RWPE1 (cell line): ENCODE measurements around the gene NDEL1.

ENCODE experiments used
- CTCF ChIA-PET: fragments of 350-600 bp; sonication (Branson Sonifier 250); formaldehyde crosslinking; extraction: SDS; loops from one replicate; lab custom pipeline; 2021; lab: Yijun Ruan, JAX
- POLR2A ChIA-PET: fragments of 400-600 bp; formaldehyde crosslinking; extraction: SDS; loops from one replicate; lab custom pipeline; 2020; ENCODE audit warnings: antibody characterized with exemption; ENCODE audit not compliant: low non-redundant PET; lab: Yijun Ruan, JAX
- DNase-seq: peaks from one replicate; pipeline ENCODE4 v3.0.0; 2012; ENCODE audit warnings: low spot score
- H3K27ac ChIP-seq: fragments of 450-650 bp; 2 replicates; pipeline ENCODE4 v1.5.1; 2017
- CTCF ChIP-seq: fragments of 450-650 bp; conservative IDR thresholded peaks from 2 replicates; pipeline ENCODE4 v1.5.1; 2017; ENCODE audit warnings: low read depth, mild to moderate bottlenecking

Gene NDEL1

DNA sequence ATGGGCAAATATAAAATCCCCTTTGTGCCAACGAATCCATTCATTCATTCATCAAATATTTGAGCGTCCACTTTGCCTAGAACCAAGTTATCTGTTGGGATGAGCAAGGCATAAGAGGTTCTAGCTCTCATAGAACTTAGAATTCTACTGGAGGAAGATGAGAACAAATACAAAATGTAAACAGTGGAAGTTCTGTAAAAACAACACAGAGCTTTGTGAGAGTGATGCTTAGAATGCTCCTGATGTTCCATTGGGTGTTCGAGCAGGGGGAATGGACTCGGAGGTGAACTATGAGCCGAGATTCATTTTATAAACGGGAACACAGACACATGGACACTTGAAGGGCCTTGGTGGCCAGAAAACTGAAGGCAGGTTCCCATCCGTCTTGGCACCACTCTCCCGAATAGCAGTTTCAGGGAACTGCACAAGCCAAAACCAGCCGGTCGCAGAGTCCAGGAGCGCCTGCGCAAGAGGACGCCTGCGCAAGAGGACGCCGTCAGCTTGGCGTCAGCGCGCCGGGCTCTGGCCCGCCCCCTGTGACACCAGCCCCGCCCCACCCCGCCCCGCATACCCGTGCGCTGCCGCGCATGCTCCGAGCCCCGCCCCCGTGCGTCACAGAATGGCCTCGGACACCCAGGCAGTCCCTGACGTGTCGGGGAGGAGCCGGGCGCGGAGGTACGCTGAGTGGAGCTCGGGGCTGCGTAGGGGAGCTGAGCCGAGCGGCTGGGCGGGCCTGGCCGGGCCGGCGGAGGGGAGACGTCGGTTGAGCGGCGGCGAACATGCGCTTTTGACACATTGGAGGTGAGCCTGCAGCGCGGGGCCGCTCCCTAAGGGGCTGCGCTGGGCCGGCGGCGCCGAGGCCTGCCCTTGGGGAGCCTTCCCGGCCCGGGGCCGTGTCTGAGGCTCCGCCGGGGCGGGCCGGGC is at the start of gene NDEL1:
Gene NDEL1, plus strand, starts transcription at position 640 of the 924 bp plus-strand sequence. CDS start 8,388 bp downstream, outside the sequence.
- POLR2A ChIA-PET = interaction anchor here (1.0 to 1.2 kb wide), 3 partner anchors 17 to 52 kb away, joined by 3 to 10 read pairs (median 5); no protein-coding TSS in a partner anchor
- CTCF ChIA-PET = interaction anchor here (0.6 to 1.1 kb wide), 2 partner anchors 9 to 59 kb away, joined by 3 to 4 read pairs; partner anchors contain the start of gene KRABD2
- no peak for TF ChIP-seq CTCF
- DNase-seq = peak; percentile 99
- peak within 1 kb of the TSS; percentile 92 for H3K27ac ChIP-seq

DNA sequence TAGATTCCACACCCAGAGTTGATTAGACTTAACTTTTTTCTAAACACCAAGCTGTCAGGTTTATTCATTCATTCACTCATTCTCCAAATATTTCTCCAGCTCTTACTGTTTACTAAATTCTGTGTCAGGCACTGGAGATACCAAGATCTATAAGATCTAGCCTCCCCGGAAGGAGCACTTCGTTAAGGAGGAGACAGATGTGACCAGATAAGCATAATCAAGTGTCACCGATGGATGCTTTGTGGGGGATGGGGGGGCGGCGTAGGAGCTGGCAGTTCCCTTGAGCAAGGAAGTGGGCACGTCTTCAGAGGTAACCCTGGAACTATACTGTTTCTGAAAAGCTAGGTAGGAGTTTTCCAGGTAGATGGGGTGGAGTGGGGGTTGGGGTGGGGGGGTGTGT is 48.8 kb upstream of the NDEL1 start:
- no peak overlapping the region for H3K27ac ChIP-seq
- DNase-seq = no peak
- no peak for TF ChIP-seq CTCF
- ChIA-PET POLR2A (interaction anchor here (0.6 kb wide), 1 partner anchor 368 kb away, joined by 3 read pairs; no protein-coding TSS in a partner anchor), CTCF (interaction anchor here (0.7 kb wide), 1 partner anchor 358 kb away, joined by 3 read pairs; no protein-coding TSS in a partner anchor)

DNA sequence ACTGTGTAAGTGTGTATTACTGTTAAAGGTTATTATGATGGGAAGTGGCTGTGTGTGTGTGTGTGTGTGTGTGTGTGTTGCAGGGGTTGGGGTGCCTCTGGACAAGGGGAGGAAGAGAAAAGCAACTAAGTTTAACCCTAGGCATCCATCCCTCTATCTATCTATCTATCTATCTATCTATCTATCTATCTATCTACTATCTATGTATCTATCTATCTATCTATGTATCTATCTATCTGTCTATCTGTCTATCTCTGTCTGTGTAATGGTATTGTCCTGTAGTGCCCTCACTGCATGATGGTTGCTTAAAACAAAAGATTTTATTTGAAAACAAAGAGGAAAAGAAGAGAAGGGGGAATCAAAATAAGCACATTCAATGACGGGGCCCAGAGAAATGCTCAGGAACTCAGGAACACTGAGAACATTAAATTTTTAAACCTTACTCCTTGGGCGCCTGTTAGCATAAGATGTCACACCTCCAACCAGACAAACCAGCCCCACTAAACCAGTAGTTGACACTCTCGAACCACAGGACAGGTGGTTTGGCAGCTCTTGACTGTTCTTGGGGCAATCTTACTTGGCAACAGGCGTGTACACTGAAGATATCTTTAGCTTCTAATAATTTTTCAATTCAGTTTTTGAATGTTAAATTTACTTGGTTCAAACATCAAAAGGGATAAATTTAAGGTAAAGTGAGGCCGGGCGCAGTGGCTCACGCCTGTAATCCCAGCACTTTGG is 47.6 kb upstream of the NDEL1 start:
- no peak overlapping the region for H3K27ac ChIP-seq
- ChIA-PET CTCF (interaction anchor here (0.5 kb wide), 1 partner anchor 346 kb away, joined by 3 read pairs; no protein-coding TSS in a partner anchor), POLR2A (no interaction called here)
- no peak for TF ChIP-seq CTCF
- DNase-seq = no peak

- DNase-seq = peak; percentile 42
- ChIA-PET POLR2A (no interaction called here), CTCF (interaction anchor here (0.7 to 0.9 kb wide), 2 partner anchors 9 to 18 kb away, joined by 3 read pairs; no protein-coding TSS in a partner anchor)
- no peak for TF ChIP-seq CTCF
- H3K27ac ChIP-seq = no peak overlapping the region
These were observed 44.0 kb upstream of the NDEL1 start for GRCh38 chr17:8391711-8392110.

DNA sequence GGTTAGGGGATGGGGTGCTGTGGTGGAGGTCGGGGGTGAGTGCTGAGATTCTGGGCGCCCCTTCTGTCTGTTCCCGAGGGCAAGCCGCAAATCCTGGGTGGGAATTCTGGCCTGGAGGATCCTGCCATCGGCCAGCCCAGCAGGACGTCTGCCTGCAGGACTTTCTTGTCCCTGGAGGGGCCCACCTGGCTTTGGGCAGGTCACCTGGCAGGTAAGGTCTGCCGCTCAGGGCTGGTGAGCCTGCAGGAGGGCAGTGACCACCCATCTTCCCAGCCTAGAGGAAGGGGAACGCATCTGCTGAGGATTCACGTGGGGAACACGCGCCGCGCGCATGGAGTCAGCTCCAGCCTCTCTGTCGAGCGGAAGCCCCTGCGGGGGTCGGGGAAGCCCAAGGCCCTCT is 43.4 kb upstream of the NDEL1 start:
- no peak for TF ChIP-seq CTCF
- CTCF ChIA-PET = interaction anchor here (0.6 to 0.9 kb wide), 2 partner anchors 18 to 1159 kb away, joined by 3 read pairs; no protein-coding TSS in a partner anchor
- no peak overlapping the region for H3K27ac ChIP-seq
- POLR2A ChIA-PET = no interaction called here
- no peak for DNase-seq
